ENCODE results near the gene MISFA.

- no peak for TF ChIP-seq MAX (IDR thresholded peaks at IDR 0.05)
- TF ChIP-seq TAF1 (IDR thresholded peaks at IDR 0.05; ENCODE audit: low read depth) = no peak
- no peak for TF ChIP-seq REST (IDR thresholded peaks at IDR 0.05; ENCODE audit: low read depth)
- no peak for TF ChIP-seq TEAD4 (IDR thresholded peaks at IDR 0.05)
- TF ChIP-seq RAD21 (IDR thresholded peaks at IDR 0.05; ENCODE audit: low read depth) = no peak
- no peak for TF ChIP-seq USF1 (IDR thresholded peaks at IDR 0.05)
- TF ChIP-seq YY1 (IDR thresholded peaks at IDR 0.05; ENCODE audit: low read depth) = no peak
- TF ChIP-seq NFIC (IDR thresholded peaks at IDR 0.05) = no peak
- TF ChIP-seq EP300 (IDR thresholded peaks at IDR 0.05; ENCODE audit: borderline replicate concordance) = no peak
Observed at GRCh38 chr11:18618342-18619025, 18.9 kb downstream of the MISFA start.
